AG04450 (cell line): ENCODE measurements around the gene C2orf68. TPM values are rescaled to one million over a fixed set of nuclear protein-coding genes. Genes with fewer than 3 reads are reported as not detected.
A peak's percentile ranks its signal among the peaks of the same experiment; 100 is the strongest.

Source experiments
- CTCF ChIA-PET: fragments of 300-600, 350-600 bp; formaldehyde crosslinking; extraction: SDS; loops from one replicate; lab custom pipeline; 2022; ENCODE audit warnings: antibody characterized with exemption, inconsistent platforms; lab: Charles Lee
- POLR2A ChIA-PET: fragments of 350-600 bp; formaldehyde crosslinking; extraction: SDS; loops from one replicate; lab custom pipeline; 2021; ENCODE audit warnings: antibody characterized with exemption, inconsistent platforms; lab: Yijun Ruan, JAX
- DNase-seq: peaks from one replicate; pipeline ENCODE4 v3.0.0-alpha.2; 2011; ENCODE audit warnings: low read depth, low spot score
- H3K27ac ChIP-seq: one replicate; pipeline ENCODE4 v1.5.1; 2012; ENCODE audit warnings: low read depth, low read length, control low read depth
- H3K27me3 ChIP-seq: one replicate; pipeline ENCODE4 v1.6.0; 2012; ENCODE audit warnings: low read length; ENCODE audit not compliant: control insufficient read depth, insufficient read depth
- H3K4me3 ChIP-seq: 2 replicates; pipeline ENCODE4 v1.5.1; 2011; ENCODE audit warnings: mild to moderate bottlenecking, low read depth, low read length, control low read depth
- H3K9me3 ChIP-seq: 2 replicates; pipeline ENCODE4 v1.5.1; 2012; ENCODE audit warnings: low read length; ENCODE audit not compliant: control insufficient read depth, insufficient read depth
- polyA plus RNA-seq: library from polyadenylated mRNA; depleted of rRNA; stranded (reverse); fragments of >200 nt; gene quantifications from 2 replicates; pipeline ENCODE4 v1.2.3, GENCODE V29; 2011
- TF ChIP-seq, protein P1 (sequence below): IDR thresholded peaks from 2 replicates; pipeline ENCODE4 v1.5.1; 2011; ENCODE audit warnings: low read depth, low read length, control low read depth, inconsistent platforms

C2orf68 gene
- polyA plus RNA-seq, 1 experiment: 17.8 TPM

DNA sequence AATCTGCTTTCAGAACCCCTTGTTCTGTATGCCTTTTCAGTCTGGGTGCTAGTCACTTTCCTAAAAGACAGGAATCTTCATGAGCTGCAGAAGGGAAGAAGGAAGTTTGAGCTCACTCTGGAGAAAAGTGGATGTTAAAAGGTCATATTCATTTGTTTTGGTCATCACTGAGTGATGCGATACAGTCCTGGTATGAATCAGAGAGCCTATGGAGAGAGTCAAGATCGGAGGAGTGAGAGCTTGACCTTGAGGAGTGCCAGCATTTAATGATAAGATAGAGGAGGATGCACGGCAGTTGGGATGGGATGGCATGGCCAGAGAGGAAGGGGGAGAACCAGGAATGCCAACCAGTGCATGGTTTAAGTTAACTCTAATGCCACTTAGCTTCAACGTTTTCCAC, 23.8 kb upstream of the C2orf68 start:
- H3K27me3 ChIP-seq: no peaks in the 10 kb centered on the region
- H3K27ac ChIP-seq: peak overlapping the region; percentile 21
- TF ChIP-seq, protein P1, sequence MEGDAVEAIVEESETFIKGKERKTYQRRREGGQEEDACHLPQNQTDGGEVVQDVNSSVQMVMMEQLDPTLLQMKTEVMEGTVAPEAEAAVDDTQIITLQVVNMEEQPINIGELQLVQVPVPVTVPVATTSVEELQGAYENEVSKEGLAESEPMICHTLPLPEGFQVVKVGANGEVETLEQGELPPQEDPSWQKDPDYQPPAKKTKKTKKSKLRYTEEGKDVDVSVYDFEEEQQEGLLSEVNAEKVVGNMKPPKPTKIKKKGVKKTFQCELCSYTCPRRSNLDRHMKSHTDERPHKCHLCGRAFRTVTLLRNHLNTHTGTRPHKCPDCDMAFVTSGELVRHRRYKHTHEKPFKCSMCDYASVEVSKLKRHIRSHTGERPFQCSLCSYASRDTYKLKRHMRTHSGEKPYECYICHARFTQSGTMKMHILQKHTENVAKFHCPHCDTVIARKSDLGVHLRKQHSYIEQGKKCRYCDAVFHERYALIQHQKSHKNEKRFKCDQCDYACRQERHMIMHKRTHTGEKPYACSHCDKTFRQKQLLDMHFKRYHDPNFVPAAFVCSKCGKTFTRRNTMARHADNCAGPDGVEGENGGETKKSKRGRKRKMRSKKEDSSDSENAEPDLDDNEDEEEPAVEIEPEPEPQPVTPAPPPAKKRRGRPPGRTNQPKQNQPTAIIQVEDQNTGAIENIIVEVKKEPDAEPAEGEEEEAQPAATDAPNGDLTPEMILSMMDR: no peak
- POLR2A ChIA-PET: interaction anchor here (0.6 to 1.2 kb wide), 2 partner anchors 9 to 13 kb away, joined by 3 to 7 read pairs; no protein-coding TSS in a partner anchor
- DNase-seq: no peak
- no peak overlapping the region for H3K4me3 ChIP-seq
- CTCF ChIA-PET: interaction anchor here (1.0 to 6.8 kb wide), 11 partner anchors 8 to 181 kb away, joined by 3 to 165 read pairs (median 20); no protein-coding TSS in a partner anchor
- H3K9me3 ChIP-seq: no peaks in the 10 kb centered on the region

GRCh38 chr2:85635011-85635410, 23.1 kb upstream of the C2orf68 start:
- DNase-seq: no peak
- Histone ChIP-seq H3K27me3 (no peaks in the 10 kb centered on the region), H3K4me3 (no peak overlapping the region), H3K27ac (no peak overlapping the region), H3K9me3 (no peaks in the 10 kb centered on the region)
- ChIA-PET POLR2A (interaction anchor here (0.6 to 1.2 kb wide), 2 partner anchors 10 to 14 kb away, joined by 3 to 7 read pairs; no protein-coding TSS in a partner anchor), CTCF (interaction anchor here (1.0 to 6.8 kb wide), 6 partner anchors 14 to 182 kb away, joined by 3 to 165 read pairs (median 18); no protein-coding TSS in a partner anchor)
- TF ChIP-seq, protein P1: no peak

DNA sequence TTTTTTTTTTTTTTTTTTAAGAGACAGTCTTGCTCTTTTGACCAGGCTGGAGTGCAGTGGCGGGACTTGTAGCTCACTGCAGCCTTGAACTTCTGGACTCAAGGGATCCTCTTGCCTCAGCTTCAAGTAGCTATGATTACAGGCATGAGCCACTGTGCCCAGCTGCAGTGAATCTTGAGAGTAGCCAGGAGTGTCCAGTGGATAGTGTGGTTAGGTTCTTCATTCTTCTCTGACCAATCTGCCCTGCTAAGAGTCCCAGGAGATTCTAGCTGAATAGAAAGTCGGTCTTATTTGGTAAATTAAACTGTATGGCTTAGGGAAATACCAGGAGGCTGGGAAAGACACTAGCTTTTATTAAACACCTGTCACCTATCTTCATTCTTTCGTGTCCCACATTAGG, 19.4 kb upstream of the C2orf68 start:
- Histone ChIP-seq H3K27ac (no peak overlapping the region), H3K9me3 (no peaks in the 10 kb centered on the region), H3K4me3 (no peak overlapping the region), H3K27me3 (no peaks in the 10 kb centered on the region)
- TF ChIP-seq, protein P1: no peak
- no peak for DNase-seq
- CTCF ChIA-PET: interaction anchor here (0.6 to 1.3 kb wide), 2 partner anchors 17 kb away, joined by 3 to 6 read pairs; no protein-coding TSS in a partner anchor
- POLR2A ChIA-PET: interaction anchor here (0.7 kb wide), 1 partner anchor 213 kb away, joined by 11 read pairs; the partner anchor contains the start of gene SH2D6

DNA sequence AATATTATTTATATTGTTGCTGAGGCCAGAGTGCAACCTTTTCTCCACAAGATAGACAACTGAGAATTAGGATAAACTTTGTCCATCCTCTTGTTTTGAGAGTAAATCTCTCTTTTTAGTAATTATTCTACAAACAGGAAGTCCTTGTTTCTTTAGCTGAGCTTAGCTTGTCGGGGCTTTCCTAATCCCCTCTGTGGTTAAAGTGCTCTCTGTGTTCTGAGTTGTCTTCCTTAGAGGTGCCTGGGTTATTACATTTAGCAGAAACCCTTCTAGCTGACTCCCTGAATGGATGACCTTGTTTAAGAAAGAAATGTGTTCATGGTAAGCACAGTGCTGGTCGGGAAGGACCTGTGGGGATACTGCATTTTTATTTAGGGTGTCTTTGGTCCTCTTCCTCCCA, 16.8 kb upstream of the C2orf68 start:
- POLR2A ChIA-PET: interaction anchor here (0.7 to 0.9 kb wide), 2 partner anchors 12 to 27 kb away, joined by 3 to 9 read pairs; partner anchors contain the start of gene USP39
- TF ChIP-seq, protein P1: no peak
- DNase-seq: no peak
- Histone ChIP-seq H3K4me3 (no peak overlapping the region), H3K9me3 (no peaks in the 10 kb centered on the region), H3K27ac (no peak overlapping the region), H3K27me3 (no peaks in the 10 kb centered on the region)
- CTCF ChIA-PET: interaction anchor here (1.4 to 3.1 kb wide), 2 partner anchors 8 to 79 kb away, joined by 3 to 20 read pairs; no protein-coding TSS in a partner anchor

GRCh38 chr2:85623991-85624390, 12.1 kb upstream of the C2orf68 start:
- CTCF ChIA-PET: interaction anchor here (0.7 kb wide), 1 partner anchor 103 kb away, joined by 3 read pairs; no protein-coding TSS in a partner anchor

More at GRCh38 chr2:85623991-85624390, 12.1 kb upstream of the C2orf68 start:
- Histone ChIP-seq H3K4me3 (no peak overlapping the region), H3K27ac (no peak overlapping the region), H3K27me3 (no peaks in the 10 kb centered on the region), H3K9me3 (no peaks in the 10 kb centered on the region)
- TF ChIP-seq, protein P1: no peak
- no peak for DNase-seq
- POLR2A ChIA-PET: no interaction called here
